ENCODE measurements around the gene SPARC. TPM values are rescaled to one million over a fixed set of nuclear protein-coding genes. Genes with fewer than 3 reads are reported as not detected.

SPARC gene
- total RNA-seq, 2 donors from 2014 or later = 76.0 to 168 TPM

DNA sequence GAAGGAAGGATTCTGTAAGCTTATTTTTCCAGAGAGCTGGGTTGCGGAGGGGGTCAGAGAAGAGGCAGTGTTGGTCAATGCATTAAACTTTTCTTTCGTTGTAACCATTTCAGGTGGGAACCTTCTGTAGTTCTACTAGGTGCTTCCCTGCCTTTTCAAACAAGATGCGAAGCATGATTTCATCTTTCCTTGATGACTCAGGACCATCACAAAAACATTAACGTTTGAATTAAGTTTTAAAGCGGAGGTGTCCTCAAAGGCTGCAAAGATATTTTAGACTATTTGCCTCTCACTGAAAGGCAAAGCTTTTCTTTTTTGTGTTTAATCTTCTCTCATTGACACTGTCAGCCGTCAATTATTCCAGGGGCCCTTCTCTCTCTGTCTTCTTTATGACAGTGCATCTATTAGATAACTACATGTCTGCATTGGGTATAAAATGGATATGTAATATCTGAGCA, 69.3 kb downstream of the SPARC start:
- Histone ChIP-seq H3K27me3 (no peaks in the 10 kb centered on the region), H3K9me3 (no peaks in the 10 kb centered on the region), H3K36me3 (replicated peaks in 1 of 2; ENCODE audit: insufficient read depth in 1 of 2, low read depth in 2 of 2) (no peaks in the 10 kb centered on the region), H3K27ac (no peak overlapping the region), H3K4me3 (no peak overlapping the region), H3K4me1 (no peaks in the 10 kb centered on the region)
- 71 to 85% methylated on average over 6 of the region's 6 CpGs for WGBS, 2 donors
- ATAC-seq = no peak
- intact Hi-C loops (cut with DNase I) = no loop called here
- TF ChIP-seq POLR2A (IDR thresholded peaks at IDR 0.05) = no peak
- no peak for TF ChIP-seq CTCF (IDR thresholded peaks at IDR 0.05)
- no peak for DNase-seq

GRCh38 chr5:151615431-151615830, 71.3 kb downstream of the SPARC start:
- no peak for DNase-seq

DNA sequence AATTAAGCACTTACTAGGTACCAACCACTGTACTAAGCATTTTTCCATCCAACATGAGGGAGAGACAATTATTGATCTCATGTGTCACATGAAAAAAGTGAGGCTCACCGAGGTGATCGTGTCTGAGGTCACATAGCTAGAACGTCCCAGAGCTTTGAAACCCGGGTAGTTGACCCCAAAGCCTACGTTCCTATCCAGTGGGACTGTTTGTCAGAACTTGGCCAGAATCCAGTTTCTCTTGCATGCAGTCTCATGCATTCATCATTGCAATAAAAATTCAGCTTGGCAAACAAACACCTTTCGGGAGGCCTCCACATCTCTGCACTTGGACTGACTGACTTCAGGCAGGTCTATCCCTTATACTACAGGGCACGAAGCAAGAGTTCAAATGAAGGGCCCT, 72.2 kb downstream of the SPARC start:
- no peaks in the 10 kb centered on the region for H3K36me3 ChIP-seq (replicated peaks in 1 of 2; ENCODE audit: insufficient read depth in 1 of 2, low read depth in 2 of 2)
- no peak for ATAC-seq
- no peak for DNase-seq
- H3K4me3 ChIP-seq = no peak overlapping the region
- WGBS, 2 donors = 49 to 60% methylated on average over 7 of the region's 7 CpGs
- H3K27ac ChIP-seq = no peak overlapping the region
- no peak for TF ChIP-seq POLR2A (IDR thresholded peaks at IDR 0.05)
- no peak for TF ChIP-seq CTCF (IDR thresholded peaks at IDR 0.05)
- no peaks in the 10 kb centered on the region for H3K4me1 ChIP-seq
- H3K27me3 ChIP-seq = no peaks in the 10 kb centered on the region
- intact Hi-C loops (cut with DNase I) = no loop called here
- H3K9me3 ChIP-seq = no peaks in the 10 kb centered on the region

More at GRCh38 chr5:151615431-151615830, 71.3 kb downstream of the SPARC start:
- Histone ChIP-seq H3K27me3 (no peaks in the 10 kb centered on the region), H3K36me3 (replicated peaks in 1 of 2; ENCODE audit: insufficient read depth in 1 of 2, low read depth in 2 of 2) (no peaks in the 10 kb centered on the region), H3K4me1 (no peaks in the 10 kb centered on the region), H3K27ac (no peak overlapping the region), H3K4me3 (no peak overlapping the region), H3K9me3 (no peaks in the 10 kb centered on the region)
- no peak for ATAC-seq
- intact Hi-C loops (cut with DNase I) = no loop called here
- TF ChIP-seq CTCF (IDR thresholded peaks at IDR 0.05) = no peak
- TF ChIP-seq POLR2A (IDR thresholded peaks at IDR 0.05) = no peak
- WGBS, 2 donors = 55 to 74% methylated on average over 4 of the region's 4 CpGs

GRCh38 chr5:151612689-151613427, 73.9 kb downstream of the SPARC start:
- ATAC-seq (no peak), DNase-seq (no peak)
- no peaks in the 10 kb centered on the region for H3K4me1 ChIP-seq
- 22 to 34% methylated on average over 7 to 8 of the region's 8 CpGs for WGBS, 2 donors
- H3K36me3 ChIP-seq (replicated peaks in 1 of 2; ENCODE audit: insufficient read depth in 1 of 2, low read depth in 2 of 2) = no peaks in the 10 kb centered on the region
- no peak for TF ChIP-seq POLR2A (IDR thresholded peaks at IDR 0.05)
- no peak for TF ChIP-seq CTCF (IDR thresholded peaks at IDR 0.05)
- no peaks in the 10 kb centered on the region for H3K27me3 ChIP-seq
- no peak overlapping the region for H3K27ac ChIP-seq
- H3K4me3 ChIP-seq = no peak overlapping the region
- H3K9me3 ChIP-seq = no peaks in the 10 kb centered on the region
- intact Hi-C loops (cut with DNase I) = no loop called here

All from body of pancreas (tissue), 4 donors.